GM23338 (cell line): Measurements from ENCODE around the gene PSMD14. TPM values are rescaled to one million over a fixed set of nuclear protein-coding genes. Genes with fewer than 3 reads are reported as not detected.

ENCODE experiments used
- ATAC-seq: fragments of 200-7000 bp; cut with Tn5 transposase; 3 replicates; pipeline ENCODE4 v1.9.1; 2020
- DNase-seq: peaks from one replicate; pipeline ENCODE4 v3.0.0-alpha.2; 2015; ENCODE audit warnings: low spot score
- H2AFZ ChIP-seq: fragments of 200-600 bp; sonication (generic); 2 replicates; pipeline ENCODE4 v1.8.0; 2016; ENCODE audit warnings: antibody characterized with exemption, mild to moderate bottlenecking, moderate library complexity
- H3F3A ChIP-seq: fragments of 200-600 bp; sonication (generic); replicated peaks from 2 replicates; pipeline ENCODE4 v1.8.0; 2017; ENCODE audit warnings: antibody characterized with exemption, mixed run types, low read depth
- H3K27ac ChIP-seq: fragments of 200-600 bp; sonication (generic); 2 replicates; pipeline ENCODE4 v1.6.1; 2016; ENCODE audit warnings: low read depth
- H3K27me3 ChIP-seq: fragments of 200-600 bp; sonication (generic); 2 replicates; pipeline ENCODE4 v1.8.0; 2016; ENCODE audit warnings: mild to moderate bottlenecking, mixed run types, moderate library complexity; ENCODE audit not compliant: insufficient read depth
- H3K36me3 ChIP-seq: fragments of 200-600 bp; sonication (generic); 2 replicates; pipeline ENCODE4 v1.8.0; 2016; ENCODE audit warnings: mild to moderate bottlenecking; ENCODE audit not compliant: insufficient read depth
- H3K4me1 ChIP-seq: fragments of 200-600 bp; sonication (generic); 2 replicates; pipeline ENCODE4 v1.8.0; 2016; ENCODE audit warnings: mild to moderate bottlenecking, moderate library complexity; ENCODE audit not compliant: insufficient read depth
- H3K4me2 ChIP-seq: fragments of 200-600 bp; sonication (generic); 2 replicates; pipeline ENCODE4 v1.7.1; 2017; ENCODE audit warnings: mixed run types
- H3K4me3 ChIP-seq: fragments of 200-600 bp; sonication (generic); 2 replicates; pipeline ENCODE4 v1.6.1; 2016; ENCODE audit warnings: mixed run types
- H3K79me2 ChIP-seq: fragments of 200-600 bp; sonication (generic); replicated peaks from 2 replicates; pipeline ENCODE4 v1.8.0; 2017; ENCODE audit warnings: mild to moderate bottlenecking; ENCODE audit not compliant: insufficient read depth
- H3K9me2 ChIP-seq: fragments of 200-600 bp; sonication (generic); 2 replicates; pipeline ENCODE4 v1.8.0; 2017; ENCODE audit not compliant: insufficient read depth
- H4K20me1 ChIP-seq: fragments of 200-600 bp; sonication (generic); replicated peaks from 2 replicates; pipeline ENCODE4 v1.8.0; 2017; ENCODE audit warnings: mild to moderate bottlenecking; ENCODE audit not compliant: insufficient read depth
- H3K27ac Mint-ChIP-seq: 2 replicates; pipeline ENCODE4 v1.8.0; 2020; ENCODE audit warnings: inconsistent platforms, mild to moderate bottlenecking, moderate library complexity, mixed read lengths
- H3K27me3 Mint-ChIP-seq: 3 replicates; pipeline ENCODE4 v1.8.0; 2022; ENCODE audit warnings: low read depth, mild to moderate bottlenecking, moderate library complexity, mixed read lengths, inconsistent platforms; ENCODE audit not compliant: insufficient read depth, poor library complexity
- H3K36me3 Mint-ChIP-seq: 3 replicates; pipeline ENCODE4 v1.8.0; 2021; ENCODE audit warnings: low read depth, mild to moderate bottlenecking, inconsistent platforms, moderate library complexity, mixed read lengths
- H3K4me1 Mint-ChIP-seq: 3 replicates; pipeline ENCODE4 v1.8.0; 2020; ENCODE audit warnings: mild to moderate bottlenecking, inconsistent platforms, mixed read lengths
- H3K4me3 Mint-ChIP-seq: 3 replicates; pipeline ENCODE4 v1.8.0; 2021; ENCODE audit warnings: moderate library complexity, mild to moderate bottlenecking, inconsistent platforms, mixed read lengths
- H3K9me3 Mint-ChIP-seq: 3 replicates; pipeline ENCODE4 v1.8.0; 2020; ENCODE audit warnings: moderate library complexity, mild to moderate bottlenecking, inconsistent platforms, mixed read lengths
- CREB1 ChIP-seq: fragments of 250-450 bp; sonication (Bioruptor Pico); IDR thresholded peaks from 2 replicates; pipeline ENCODE4 v1.5.0; 2020; ENCODE audit warnings: low read depth, mild to moderate bottlenecking, moderate library complexity
- CTCF ChIP-seq, 2 experiments: fragments of 200-600 bp in 1 of 2; sonication (generic) in 1 of 2; conservative IDR thresholded peaks; 2 replicates each; pipeline versions ENCODE4 v1.5.1 to v1.6.1; 2016 to 2017; ENCODE audit warnings: antibody characterized with exemption in 2 of 2, low read depth in 2 of 2, mild to moderate bottlenecking in 2 of 2, moderate library complexity in 1 of 2
- ETS1 ChIP-seq: IDR thresholded peaks from 2 replicates; pipeline ENCODE4 v1.6.1; 2016; ENCODE audit warnings: antibody characterized with exemption
- EZH2 ChIP-seq: fragments of 200-600 bp; sonication (generic); IDR thresholded peaks from one replicate; pipeline ENCODE4 v1.8.0; 2017; ENCODE audit warnings: antibody characterized with exemption, mild to moderate bottlenecking, low read depth; ENCODE audit not compliant: unreplicated experiment
- EZH2phosphoT487 ChIP-seq: fragments of 200-600 bp; sonication (generic); IDR thresholded peaks from one replicate; pipeline ENCODE4 v1.8.1; 2018; ENCODE audit warnings: antibody characterized with exemption; ENCODE audit not compliant: unreplicated experiment
- JUNB ChIP-seq: IDR thresholded peaks from one replicate; pipeline ENCODE4 v1.6.1; 2016; ENCODE audit warnings: antibody characterized with exemption; ENCODE audit not compliant: unreplicated experiment
- NANOG ChIP-seq: IDR thresholded peaks from 2 replicates; pipeline ENCODE4 v1.6.1; 2016; ENCODE audit warnings: antibody characterized with exemption, borderline replicate concordance
- POLR2AphosphoS5 ChIP-seq: IDR thresholded peaks from 2 replicates; pipeline ENCODE4 v1.6.1; 2016; ENCODE audit warnings: antibody characterized with exemption, low read depth
- REST ChIP-seq: IDR thresholded peaks from one replicate; pipeline ENCODE4 v1.6.1; 2018; ENCODE audit warnings: antibody characterized with exemption; ENCODE audit not compliant: unreplicated experiment
- STAT1 ChIP-seq: IDR thresholded peaks from one replicate; pipeline ENCODE4 v1.6.1; 2016; ENCODE audit warnings: antibody characterized with exemption; ENCODE audit not compliant: unreplicated experiment
- ZNF114 ChIP-seq: fragments of 250-450 bp; sonication (Bioruptor Pico); IDR thresholded peaks from 2 replicates; pipeline ENCODE4 v1.5.0; 2020; ENCODE audit warnings: mild to moderate bottlenecking, moderate library complexity
- ZNF331 ChIP-seq: fragments of 250-450 bp; sonication (Bioruptor Pico); IDR thresholded peaks from 2 replicates; pipeline ENCODE4 v1.5.0; 2020; ENCODE audit warnings: low read depth, mild to moderate bottlenecking, moderate library complexity
- polyA plus RNA-seq: library from polyadenylated mRNA; unstranded; fragments of >200 nt; fragmentation: Nextera tagmentation; extraction: Ambion mirVana; gene quantifications from 2 replicates; pipeline ENCODE4 v1.2.1, GENCODE V29; 2016
- total RNA-seq: library from RNA; depleted of rRNA; stranded (reverse); fragments of >200 nt; shearing (Covaris generic); gene quantifications from 2 replicates; pipeline ENCODE4 v1.2.3, GENCODE V29; 2014
- TF ChIP-seq, protein P1 (sequence below): fragments of 250-450 bp; sonication (Bioruptor Pico); IDR thresholded peaks from 2 replicates; pipeline ENCODE4 v1.5.0; 2020; ENCODE audit warnings: mild to moderate bottlenecking, moderate library complexity

The PSMD14 gene
- total and polyA plus RNA-seq, 2 experiments from 2014 or later: 92.2 to 123 TPM

DNA sequence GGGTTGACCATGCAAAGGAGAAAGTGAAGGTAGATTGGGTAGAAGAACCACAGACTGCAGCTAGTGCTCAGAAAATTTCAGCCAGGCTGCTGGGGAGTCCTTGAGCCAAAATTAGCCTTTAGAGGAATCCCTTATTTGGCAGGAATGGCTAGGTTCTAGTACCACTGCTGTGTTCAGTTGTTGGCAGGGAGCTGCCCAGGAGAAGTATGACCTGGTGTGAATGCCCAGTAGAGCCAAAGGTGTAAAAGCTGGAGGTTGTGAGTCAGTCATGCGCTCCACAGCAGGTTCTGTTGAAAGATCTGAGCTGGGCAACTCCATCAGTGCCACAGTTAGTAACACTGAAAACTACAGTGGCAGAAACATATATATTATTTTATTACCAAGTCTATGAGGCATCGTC lies 71.5 kb downstream of the PSMD14 start:
- no peaks in the 10 kb centered on the region for H3K27me3 Mint-ChIP-seq
- Histone ChIP-seq H3K9me2 (no peaks in the 10 kb centered on the region), H3K79me2 (0 out of 2 replicates have a peak, but pooled peaks cover 3% of the 10 kb centered on the region), H3K27me3 (no peaks in the 10 kb centered on the region), H3F3A (no peaks in the 10 kb centered on the region), H3K4me3 (no peak overlapping the region), H3K4me1 (peaks cover 6% of the 10 kb centered on the region), H3K27ac (no peak overlapping the region), H2AFZ (no peak overlapping the region), H3K4me2 (no peak overlapping the region), H3K36me3 (no peaks in the 10 kb centered on the region), H4K20me1 (no peaks in the 10 kb centered on the region; the same call in 1 of the 2 replicates)
- no peak overlapping the region for H3K27ac Mint-ChIP-seq
- DNase-seq (no peak), ATAC-seq (no peak)
- H3K36me3 Mint-ChIP-seq: no peaks in the 10 kb centered on the region; the same call in 2 of the 3 replicates
- H3K4me1 Mint-ChIP-seq: peaks cover 15% of the 10 kb centered on the region
- H3K4me3 Mint-ChIP-seq: no peak overlapping the region
- TF ChIP-seq EZH2phosphoT487 (no peak), ETS1 (no peak), JUNB (no peak), NANOG (no peak), EZH2 (no peak), CTCF (conservative IDR thresholded peaks at IDR 0.05; ENCODE audit: low read depth in 2 of 2) (no peak), POLR2AphosphoS5 (no peak), STAT1 (no peak), CREB1 (CRISPR knock-in tag) (no peak), REST (no peak), ZNF331 (CRISPR knock-in tag) (no peak), ZNF114 (CRISPR knock-in tag) (no peak)
- TF ChIP-seq, protein P1, sequence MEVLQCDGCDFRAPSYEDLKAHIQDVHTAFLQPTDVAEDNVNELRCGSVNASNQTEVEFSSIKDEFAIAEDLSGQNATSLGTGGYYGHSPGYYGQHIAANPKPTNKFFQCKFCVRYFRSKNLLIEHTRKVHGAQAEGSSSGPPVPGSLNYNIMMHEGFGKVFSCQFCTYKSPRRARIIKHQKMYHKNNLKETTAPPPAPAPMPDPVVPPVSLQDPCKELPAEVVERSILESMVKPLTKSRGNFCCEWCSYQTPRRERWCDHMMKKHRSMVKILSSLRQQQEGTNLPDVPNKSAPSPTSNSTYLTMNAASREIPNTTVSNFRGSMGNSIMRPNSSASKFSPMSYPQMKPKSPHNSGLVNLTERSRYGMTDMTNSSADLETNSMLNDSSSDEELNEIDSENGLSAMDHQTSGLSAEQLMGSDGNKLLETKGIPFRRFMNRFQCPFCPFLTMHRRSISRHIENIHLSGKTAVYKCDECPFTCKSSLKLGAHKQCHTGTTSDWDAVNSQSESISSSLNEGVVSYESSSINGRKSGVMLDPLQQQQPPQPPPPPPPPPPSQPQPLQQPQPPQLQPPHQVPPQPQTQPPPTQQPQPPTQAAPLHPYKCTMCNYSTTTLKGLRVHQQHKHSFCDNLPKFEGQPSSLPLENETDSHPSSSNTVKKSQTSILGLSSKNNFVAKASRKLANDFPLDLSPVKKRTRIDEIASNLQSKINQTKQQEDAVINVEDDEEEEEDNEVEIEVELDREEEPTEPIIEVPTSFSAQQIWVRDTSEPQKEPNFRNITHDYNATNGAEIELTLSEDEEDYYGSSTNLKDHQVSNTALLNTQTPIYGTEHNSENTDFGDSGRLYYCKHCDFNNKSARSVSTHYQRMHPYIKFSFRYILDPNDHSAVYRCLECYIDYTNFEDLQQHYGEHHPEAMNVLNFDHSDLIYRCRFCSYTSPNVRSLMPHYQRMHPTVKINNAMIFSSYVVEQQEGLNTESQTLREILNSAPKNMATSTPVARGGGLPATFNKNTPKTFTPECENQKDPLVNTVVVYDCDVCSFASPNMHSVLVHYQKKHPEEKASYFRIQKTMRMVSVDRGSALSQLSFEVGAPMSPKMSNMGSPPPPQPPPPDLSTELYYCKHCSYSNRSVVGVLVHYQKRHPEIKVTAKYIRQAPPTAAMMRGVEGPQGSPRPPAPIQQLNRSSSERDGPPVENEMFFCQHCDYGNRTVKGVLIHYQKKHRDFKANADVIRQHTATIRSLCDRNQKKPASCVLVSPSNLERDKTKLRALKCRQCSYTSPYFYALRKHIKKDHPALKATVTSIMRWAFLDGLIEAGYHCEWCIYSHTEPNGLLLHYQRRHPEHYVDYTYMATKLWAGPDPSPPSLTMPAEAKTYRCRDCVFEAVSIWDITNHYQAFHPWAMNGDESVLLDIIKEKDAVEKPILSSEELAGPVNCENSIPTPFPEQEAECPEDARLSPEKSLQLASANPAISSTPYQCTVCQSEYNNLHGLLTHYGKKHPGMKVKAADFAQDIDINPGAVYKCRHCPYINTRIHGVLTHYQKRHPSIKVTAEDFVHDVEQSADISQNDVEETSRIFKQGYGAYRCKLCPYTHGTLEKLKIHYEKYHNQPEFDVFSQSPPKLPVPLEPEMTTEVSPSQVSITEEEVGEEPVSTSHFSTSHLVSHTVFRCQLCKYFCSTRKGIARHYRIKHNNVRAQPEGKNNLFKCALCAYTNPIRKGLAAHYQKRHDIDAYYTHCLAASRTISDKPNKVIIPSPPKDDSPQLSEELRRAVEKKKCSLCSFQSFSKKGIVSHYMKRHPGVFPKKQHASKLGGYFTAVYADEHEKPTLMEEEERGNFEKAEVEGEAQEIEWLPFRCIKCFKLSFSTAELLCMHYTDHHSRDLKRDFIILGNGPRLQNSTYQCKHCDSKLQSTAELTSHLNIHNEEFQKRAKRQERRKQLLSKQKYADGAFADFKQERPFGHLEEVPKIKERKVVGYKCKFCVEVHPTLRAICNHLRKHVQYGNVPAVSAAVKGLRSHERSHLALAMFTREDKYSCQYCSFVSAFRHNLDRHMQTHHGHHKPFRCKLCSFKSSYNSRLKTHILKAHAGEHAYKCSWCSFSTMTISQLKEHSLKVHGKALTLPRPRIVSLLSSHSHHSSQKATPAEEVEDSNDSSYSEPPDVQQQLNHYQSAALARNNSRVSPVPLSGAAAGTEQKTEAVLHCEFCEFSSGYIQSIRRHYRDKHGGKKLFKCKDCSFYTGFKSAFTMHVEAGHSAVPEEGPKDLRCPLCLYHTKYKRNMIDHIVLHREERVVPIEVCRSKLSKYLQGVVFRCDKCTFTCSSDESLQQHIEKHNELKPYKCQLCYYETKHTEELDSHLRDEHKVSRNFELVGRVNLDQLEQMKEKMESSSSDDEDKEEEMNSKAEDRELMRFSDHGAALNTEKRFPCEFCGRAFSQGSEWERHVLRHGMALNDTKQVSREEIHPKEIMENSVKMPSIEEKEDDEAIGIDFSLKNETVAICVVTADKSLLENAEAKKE (CRISPR knock-in tag): no peak
- H3K9me3 Mint-ChIP-seq: no peaks in the 10 kb centered on the region
